SK-N-SH (cell line): Measurements from ENCODE around the gene MAPK10. TPM values are rescaled to one million over a fixed set of nuclear protein-coding genes. Genes with fewer than 3 reads are reported as not detected.

Experiments
- CTCF ChIA-PET: fragments of 300-600, 350-600 bp; formaldehyde crosslinking; extraction: SDS; loops from one replicate; lab custom pipeline; 2021; lab: Yijun Ruan, JAX
- POLR2A ChIA-PET: fragments of 350-600 bp; sonication (Branson Sonifier 250); formaldehyde crosslinking; extraction: SDS; loops from one replicate; lab custom pipeline; 2020; ENCODE audit warnings: antibody characterized with exemption, inconsistent platforms; lab: Yijun Ruan, JAX
- DNase-seq: peaks from one replicate; pipeline ENCODE4 v3.0.0; 2012
- H2AFZ ChIP-seq: fragments of 200-600 bp; sonication (generic); 2 replicates; pipeline ENCODE4 v1.8.1; 2016; ENCODE audit warnings: antibody characterized with exemption, mild to moderate bottlenecking, low read depth
- H3F3A ChIP-seq: fragments of 200-600 bp; sonication (generic); replicated peaks from 2 replicates; pipeline ENCODE3; 2016; ENCODE audit warnings: antibody characterized with exemption, mild to moderate bottlenecking; ENCODE audit not compliant: insufficient read depth
- H3K27ac ChIP-seq, 2 experiments: fragments of 200-500 bp in 1 of 2; fragments of 200-600 bp in 1 of 2; sonication (Bioruptor generic) in 1 of 2; sonication (generic), shearing (Covaris generic) in 1 of 2; 2 replicates each; pipeline versions ENCODE4 v1.5.1 to v1.6.1; 2014 to 2016; ENCODE audit warnings: low read depth in 2 of 2, inconsistent platforms in 1 of 2, low read length in 1 of 2, mild to moderate bottlenecking in 1 of 2, mixed read lengths in 1 of 2
- H3K27me3 ChIP-seq: fragments of 200-600 bp; sonication (generic), shearing (Covaris generic); 2 replicates; pipeline ENCODE4 v1.6.1; 2016; ENCODE audit warnings: mixed run types; ENCODE audit not compliant: insufficient read depth
- H3K36me3 ChIP-seq, 2 experiments: fragments of 200-500 bp in 1 of 2; fragments of 200-600 bp in 1 of 2; sonication (Bioruptor generic) in 1 of 2; sonication (generic) in 1 of 2; replicated peaks in 1 of 2; 2 replicates each; pipeline versions ENCODE3 to v1.5.1; 2014 to 2016; ENCODE audit warnings: low read length in 1 of 2, mild to moderate bottlenecking in 1 of 2; ENCODE audit not compliant: insufficient read depth in 2 of 2, control insufficient read depth in 1 of 2
- H3K4me1 ChIP-seq, 2 experiments: fragments of 200-500 bp in 1 of 2; fragments of 200-600 bp in 1 of 2; sonication (Bioruptor generic) in 1 of 2; sonication (generic), shearing (Covaris generic) in 1 of 2; 2 replicates each; pipeline versions ENCODE4 v1.5.1 to v1.6.1; 2014 to 2016; ENCODE audit warnings: low read depth in 1 of 2, low read length in 1 of 2, mixed run types in 1 of 2; ENCODE audit not compliant: insufficient read depth in 2 of 2, control insufficient read depth in 1 of 2
- H3K4me2 ChIP-seq: fragments of 200-600 bp; sonication (generic), shearing (Covaris generic); 2 replicates; pipeline ENCODE4 v1.6.1; 2017; ENCODE audit warnings: mixed run types
- H3K4me3 ChIP-seq, 2 experiments: fragments of 200-500 bp in 1 of 2; fragments of 200-600 bp in 1 of 2; sonication (Bioruptor generic) in 1 of 2; sonication (generic), shearing (Covaris generic) in 1 of 2; 2 replicates each; pipeline versions ENCODE4 v1.5.1 to v1.8.1; 2014 to 2016; ENCODE audit warnings: low read depth in 2 of 2, inconsistent platforms in 1 of 2, low read length in 1 of 2, mild to moderate bottlenecking in 1 of 2, mixed read lengths in 1 of 2, moderate library complexity in 1 of 2
- H3K79me2 ChIP-seq: fragments of 200-600 bp; sonication (generic); 2 replicates; pipeline ENCODE4 v1.8.1; 2017; ENCODE audit warnings: mild to moderate bottlenecking; ENCODE audit not compliant: insufficient read depth
- H3K9ac ChIP-seq: fragments of 200-600 bp; sonication (generic); 2 replicates; pipeline ENCODE4 v1.6.1; 2017; ENCODE audit warnings: mixed run types
- H3K9me2 ChIP-seq: fragments of 200-600 bp; sonication (generic); 2 replicates; pipeline ENCODE4 v1.6.1; 2017; ENCODE audit warnings: mixed run types
- H3K9me3 ChIP-seq: fragments of 200-600 bp; sonication (generic); 2 replicates; pipeline ENCODE4 v1.6.1; 2017; ENCODE audit warnings: mixed run types, mild to moderate bottlenecking, moderate library complexity
- H4K20me1 ChIP-seq: fragments of 200-600 bp; sonication (generic); 2 replicates; pipeline ENCODE4 v1.6.1; 2017; ENCODE audit warnings: mild to moderate bottlenecking, mixed run types; ENCODE audit not compliant: insufficient read depth
- ELF1 ChIP-seq: IDR thresholded peaks from 2 replicates; pipeline ENCODE4 v1.4.0; 2012
- EP300 ChIP-seq, 2 experiments: IDR thresholded peaks; 2 replicates each; pipeline versions ENCODE4 v1.4.0 to v1.6.1; 2012; ENCODE audit warnings: borderline replicate concordance in 1 of 2, low read depth in 1 of 2, low read length in 1 of 2
- FOSL2 ChIP-seq: IDR thresholded peaks from 2 replicates; pipeline ENCODE4 v1.4.0; 2012; ENCODE audit warnings: low read depth, mild to moderate bottlenecking, moderate library complexity, borderline replicate concordance
- FOXJ3 ChIP-seq: sonication (generic); formaldehyde crosslinking; IDR thresholded peaks from 2 replicates; pipeline ENCODE4 v1.5.1; 2020; ENCODE audit warnings: mild to moderate bottlenecking, missing genetic modification reagents
- FOXM1 ChIP-seq: IDR thresholded peaks from 2 replicates; pipeline ENCODE4 v1.4.0; 2012; ENCODE audit warnings: low read depth, mild to moderate bottlenecking
- GABPA ChIP-seq: IDR thresholded peaks from 2 replicates; pipeline ENCODE4 v1.4.0; 2012; ENCODE audit warnings: low read depth, mild to moderate bottlenecking
- GATA2 ChIP-seq: sonication (generic); formaldehyde crosslinking; IDR thresholded peaks from 2 replicates; pipeline ENCODE4 v1.5.0; 2020; ENCODE audit warnings: mild to moderate bottlenecking, missing genetic modification reagents
- MXI1 ChIP-seq: IDR thresholded peaks from 2 replicates; pipeline ENCODE4 v1.6.1; 2012; ENCODE audit warnings: mild to moderate bottlenecking, low read depth, low read length, improper control_type of control experiment
- PBX3 ChIP-seq: IDR thresholded peaks from 2 replicates; pipeline ENCODE4; 2012
- POLR2AphosphoS5 ChIP-seq: IDR thresholded peaks from 2 replicates; pipeline ENCODE4 v1.6.1; 2012; ENCODE audit warnings: low read depth, low read length
- RCOR1 ChIP-seq: fragments of 150-350 bp; IDR thresholded peaks from 2 replicates; pipeline ENCODE4 v1.6.1; 2017; ENCODE audit warnings: antibody characterized with exemption, low read length
- RFX5 ChIP-seq: IDR thresholded peaks from 2 replicates; pipeline ENCODE4 v1.6.1; 2012; ENCODE audit warnings: mild to moderate bottlenecking, improper control_type of control experiment, low read length
- RXRA ChIP-seq: IDR thresholded peaks from 2 replicates; pipeline ENCODE4 v1.4.0; 2012; ENCODE audit warnings: low read depth, mild to moderate bottlenecking, borderline replicate concordance
- SIN3A ChIP-seq: IDR thresholded peaks from 2 replicates; pipeline ENCODE4 v1.6.1; 2012; ENCODE audit warnings: low read depth, mild to moderate bottlenecking, low read length, moderate library complexity, borderline replicate concordance
- SMC3 ChIP-seq: IDR thresholded peaks from 2 replicates; pipeline ENCODE4 v1.6.1; 2012; ENCODE audit warnings: low read depth, low read length, improper control_type of control experiment
- USF1 ChIP-seq: IDR thresholded peaks from 2 replicates; pipeline ENCODE4 v1.4.0; 2012; ENCODE audit warnings: low read depth, borderline replicate concordance
- WGBS: methylation state at CpG from one replicate; pipeline ENCODE4 v1.1.6; 2017; ENCODE audit warnings: low lambda C conversion rate; 5-methylcytosine and 5-hydroxymethylcytosine counted together
- polyA plus RNA-seq, 3 experiments: library from polyadenylated mRNA; depleted of rRNA; stranded (reverse); fragments of >200 nt; gene quantifications; 2 replicates each; pipeline ENCODE4 v1.2.3, GENCODE V29; 2012
- TF ChIP-seq, protein P1 (sequence below): fragments of 200-600 bp; sonication (generic); IDR thresholded peaks from 2 replicates; pipeline ENCODE4 v1.6.1; 2017; ENCODE audit warnings: antibody characterized with exemption, mild to moderate bottlenecking, moderate library complexity

The MAPK10 gene
- polyA plus RNA-seq, 1 of the 3 experiments (the other 2 are of a cell fraction), result 8.1 TPM

DNA sequence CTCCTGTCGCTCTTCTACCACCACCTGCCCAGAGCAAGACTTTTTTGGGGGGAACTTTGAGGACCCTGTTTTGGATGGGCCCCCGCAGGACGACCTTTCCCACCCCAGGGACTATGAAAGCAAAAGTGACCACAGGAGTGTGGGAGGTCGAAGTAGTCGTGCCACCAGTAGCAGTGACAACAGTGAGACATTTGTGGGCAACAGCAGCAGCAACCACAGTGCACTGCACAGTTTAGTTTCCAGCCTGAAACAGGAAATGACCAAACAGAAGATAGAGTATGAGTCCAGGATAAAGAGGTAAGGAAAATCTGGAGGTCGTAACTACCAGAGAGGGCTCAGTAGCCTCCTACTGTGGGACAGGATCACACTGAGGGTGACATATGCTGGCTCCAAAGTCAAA lies 364.5 kb downstream of the MAPK10 start:
- WGBS, result 85% methylated on average over 2 of the region's 6 CpGs
- CTCF ChIA-PET, result interaction anchor here (1.4 kb wide), 1 partner anchor 198 kb away, joined by 5 read pairs; no protein-coding TSS in a partner anchor

DNA sequence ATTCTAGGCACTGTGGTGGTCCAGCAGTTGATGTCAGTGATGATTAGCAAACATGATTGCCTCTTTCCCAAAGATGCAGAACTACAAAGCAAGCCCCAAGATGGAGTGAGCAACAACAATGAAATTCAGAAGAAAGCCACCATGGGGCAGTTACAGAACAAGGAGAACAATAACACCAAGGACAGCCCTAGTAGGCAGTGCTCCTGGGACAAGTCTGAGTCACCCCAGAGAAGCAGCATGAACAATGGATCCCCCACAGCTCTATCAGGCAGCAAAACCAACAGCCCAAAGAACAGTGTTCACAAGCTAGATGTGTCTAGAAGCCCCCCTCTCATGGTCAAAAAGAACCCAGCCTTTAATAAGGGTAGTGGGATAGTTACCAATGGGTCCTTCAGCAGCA lies 365.3 kb downstream of the MAPK10 start:
- H3K9ac ChIP-seq, result no peak overlapping the region
- H3K9me3 ChIP-seq, result no peaks in the 10 kb centered on the region
- ChIA-PET POLR2A (no interaction called here), CTCF (interaction anchor here (0.7 kb wide), 1 partner anchor 211 kb away, joined by 3 read pairs; no protein-coding TSS in a partner anchor)
- H3K4me3 ChIP-seq, result no peak overlapping the region
- no peaks in the 10 kb centered on the region; a peak in 1 of 4 replicates for H3K4me1 ChIP-seq
- no peaks in the 10 kb centered on the region for H4K20me1 ChIP-seq
- peaks cover 0 to 3% of the 10 kb centered on the region in 2 experiments for H3K36me3 ChIP-seq
- TF ChIP-seq, protein P1, sequence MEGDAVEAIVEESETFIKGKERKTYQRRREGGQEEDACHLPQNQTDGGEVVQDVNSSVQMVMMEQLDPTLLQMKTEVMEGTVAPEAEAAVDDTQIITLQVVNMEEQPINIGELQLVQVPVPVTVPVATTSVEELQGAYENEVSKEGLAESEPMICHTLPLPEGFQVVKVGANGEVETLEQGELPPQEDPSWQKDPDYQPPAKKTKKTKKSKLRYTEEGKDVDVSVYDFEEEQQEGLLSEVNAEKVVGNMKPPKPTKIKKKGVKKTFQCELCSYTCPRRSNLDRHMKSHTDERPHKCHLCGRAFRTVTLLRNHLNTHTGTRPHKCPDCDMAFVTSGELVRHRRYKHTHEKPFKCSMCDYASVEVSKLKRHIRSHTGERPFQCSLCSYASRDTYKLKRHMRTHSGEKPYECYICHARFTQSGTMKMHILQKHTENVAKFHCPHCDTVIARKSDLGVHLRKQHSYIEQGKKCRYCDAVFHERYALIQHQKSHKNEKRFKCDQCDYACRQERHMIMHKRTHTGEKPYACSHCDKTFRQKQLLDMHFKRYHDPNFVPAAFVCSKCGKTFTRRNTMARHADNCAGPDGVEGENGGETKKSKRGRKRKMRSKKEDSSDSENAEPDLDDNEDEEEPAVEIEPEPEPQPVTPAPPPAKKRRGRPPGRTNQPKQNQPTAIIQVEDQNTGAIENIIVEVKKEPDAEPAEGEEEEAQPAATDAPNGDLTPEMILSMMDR, result no peak
- TF ChIP-seq GABPA (no peak), SMC3 (no peak), FOSL2 (no peak)
- H3K79me2 ChIP-seq, result no peaks in the 10 kb centered on the region
- no peak for DNase-seq
- no peak overlapping the region for H3K4me2 ChIP-seq
- no peaks in the 10 kb centered on the region for H3K27me3 ChIP-seq
- no peaks in the 10 kb centered on the region for H3K9me2 ChIP-seq
- no peak overlapping the region for H2AFZ ChIP-seq
- no peaks in the 10 kb centered on the region for H3F3A ChIP-seq
- no peak overlapping the region for H3K27ac ChIP-seq

More for the DNA sequence above, 364.5 kb downstream of the MAPK10 start:
- no peaks in the 10 kb centered on the region for H4K20me1 ChIP-seq
- no peaks in the 10 kb centered on the region for H3F3A ChIP-seq
- no peak overlapping the region for H2AFZ ChIP-seq
- no peak overlapping the region for H3K9ac ChIP-seq
- H3K36me3 ChIP-seq, result peaks cover 0 to 3% of the 10 kb centered on the region in 2 experiments
- H3K27me3 ChIP-seq, result no peaks in the 10 kb centered on the region
- H3K9me3 ChIP-seq, result no peaks in the 10 kb centered on the region
- no peak overlapping the region for H3K27ac ChIP-seq
- H3K4me2 ChIP-seq, result no peak overlapping the region
- no peaks in the 10 kb centered on the region; a peak in 2 of 4 replicates for H3K4me1 ChIP-seq
- no peaks in the 10 kb centered on the region for H3K9me2 ChIP-seq
- TF ChIP-seq SIN3A, result no peak
- no peak for TF ChIP-seq EP300 (IDR thresholded peaks at IDR 0.05; ENCODE audit: borderline replicate concordance in 1 of 2, low read depth in 1 of 2, low read length in 1 of 2)
- no peak for TF ChIP-seq RCOR1
- no peak for TF ChIP-seq FOXM1
- TF ChIP-seq MXI1, result no peak
- no peak for TF ChIP-seq POLR2AphosphoS5
- TF ChIP-seq GATA2 (CRISPR knock-in tag), result no peak
- TF ChIP-seq ELF1, result no peak
- TF ChIP-seq RFX5, result no peak
- no peak for TF ChIP-seq FOSL2
- no peak for TF ChIP-seq USF1
- TF ChIP-seq RXRA, result no peak
- TF ChIP-seq PBX3, result no peak
- no peak for TF ChIP-seq FOXJ3 (CRISPR knock-in tag)
- no peak overlapping the region for H3K4me3 ChIP-seq
- DNase-seq, result no peak
- POLR2A ChIA-PET, result no interaction called here
- H3K79me2 ChIP-seq, result no peaks in the 10 kb centered on the region
